NCI-H1694 (cell line): Measurements from ENCODE around the gene PGD.
"Not testable (repeated sequence)": the region's sequence is repeated elsewhere in the genome, so short reads cannot be mapped to it uniquely, and the experiment has no call there.

Source experiments
- DNase-seq: peaks from one replicate; lab custom pipeline; 2025; lab: John Stamatoyannopoulos, UW

Gene PGD

GRCh38 chr1:10399444-10399941 lies 629 bp downstream of the PGD start:
- DNase-seq, result no peak

DNA sequence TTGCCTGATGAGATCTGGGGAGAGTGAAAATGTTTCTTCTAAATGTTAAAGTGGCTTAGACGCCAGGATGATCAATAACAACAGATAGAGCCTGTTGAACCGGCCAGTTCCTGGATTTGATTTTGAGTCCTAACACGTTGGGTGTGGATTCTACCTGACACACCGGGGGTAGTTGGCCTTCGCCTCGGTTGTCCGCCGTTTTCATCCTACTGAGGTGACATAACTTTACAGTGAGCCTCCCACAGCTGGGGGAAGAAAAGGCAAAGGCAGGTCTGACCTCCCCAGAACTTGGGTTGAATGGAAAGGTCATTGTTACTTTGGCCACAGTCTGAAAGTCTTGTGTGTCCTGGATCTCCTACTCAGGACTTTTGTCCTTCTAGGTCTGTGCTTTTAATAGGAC lies 1.1 kb downstream of the PGD start:
- DNase-seq, result no peak

GRCh38 chr1:10401281-10401680 lies 2.4 kb downstream of the PGD start:
- no peak for DNase-seq

GRCh38 chr1:10402729-10403274 lies 3.9 kb downstream of the PGD start:
- DNase-seq, result no peak

DNA sequence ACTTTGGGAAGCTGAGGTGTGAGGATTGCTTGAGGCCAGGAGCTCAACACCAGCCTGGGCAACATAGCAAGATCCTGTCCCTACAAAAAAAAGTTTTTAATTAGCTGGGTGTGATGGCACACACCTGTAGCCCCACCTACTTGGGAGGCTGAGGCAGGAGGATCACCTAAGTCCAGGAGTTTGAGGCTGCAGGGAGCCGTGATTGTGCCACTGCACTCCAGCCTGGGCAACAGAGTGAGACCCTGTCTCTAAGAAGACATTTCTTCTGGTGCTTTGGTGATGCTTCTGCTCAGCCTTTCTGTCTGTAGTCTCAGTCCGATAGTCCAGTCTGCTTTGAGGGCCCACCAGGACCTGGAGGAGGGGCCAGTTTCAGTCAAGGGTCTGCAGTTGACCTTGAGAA lies 8.3 kb downstream of the PGD start:
- DNase-seq, result no peak

DNA sequence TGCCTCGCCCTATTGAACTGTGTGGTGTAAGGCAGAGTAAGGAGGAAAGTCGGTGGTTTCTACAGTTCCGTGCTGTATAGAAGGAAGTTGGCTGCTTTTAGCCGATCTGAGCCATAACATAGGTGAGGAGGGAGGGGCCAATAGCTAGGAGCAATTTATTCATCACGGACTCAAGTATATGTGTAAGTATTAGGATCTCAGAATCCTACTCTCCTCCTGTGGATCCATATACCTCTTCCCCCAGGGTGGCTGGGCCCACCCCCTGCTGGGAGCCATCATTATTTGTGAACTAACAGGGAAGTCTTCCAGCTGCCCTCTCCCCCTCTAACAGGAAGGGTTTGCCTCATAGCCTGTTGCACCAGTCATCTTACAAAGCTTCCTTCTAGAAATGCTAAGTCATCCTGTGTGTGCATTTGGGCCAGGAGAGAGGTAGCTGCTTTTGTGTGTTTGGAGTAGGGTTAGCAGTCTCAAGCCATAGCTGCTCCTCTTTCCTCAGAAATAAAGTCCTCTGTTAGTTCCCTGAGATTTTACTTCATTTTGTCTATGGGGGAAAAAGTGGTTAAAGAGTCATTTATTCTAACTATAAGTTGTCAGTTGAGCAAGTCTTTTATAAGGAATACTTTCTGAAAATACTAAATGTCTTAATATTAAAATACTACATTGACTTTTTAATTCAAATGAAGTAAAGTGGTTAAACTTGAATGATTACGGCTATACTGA lies 16.5 kb downstream of the PGD start:
- no peak for DNase-seq

DNA sequence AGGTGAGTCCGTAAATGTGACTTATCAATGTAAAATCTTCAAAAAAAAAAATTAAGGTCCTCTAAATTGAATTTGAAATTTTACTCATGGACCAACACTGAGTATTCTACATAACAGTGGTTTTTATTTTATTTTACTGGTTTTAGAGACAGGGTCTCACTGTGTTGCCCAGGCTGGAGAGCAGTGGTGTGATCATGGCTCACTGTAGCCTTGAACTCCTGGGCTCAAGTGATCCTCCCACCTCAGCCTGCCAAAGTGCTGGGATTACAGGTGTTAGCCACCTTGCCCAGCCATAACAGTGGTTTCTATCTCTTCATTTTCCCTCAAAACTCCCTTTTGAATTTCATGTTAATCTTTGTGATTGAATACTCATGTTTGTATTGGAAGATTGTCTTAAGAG lies 17.1 kb downstream of the PGD start:
- not testable (repeated sequence) for DNase-seq

- not testable (repeated sequence) for DNase-seq
Observed at GRCh38 chr1:10418741-10419140, 19.9 kb downstream of the PGD start.

- DNase-seq, result no peak
Observed at GRCh38 chr1:10419351-10419750, 20.5 kb downstream of the PGD start.

GRCh38 chr1:10421637-10422036 lies 22.8 kb downstream of the PGD start:
- no peak for DNase-seq

DNA sequence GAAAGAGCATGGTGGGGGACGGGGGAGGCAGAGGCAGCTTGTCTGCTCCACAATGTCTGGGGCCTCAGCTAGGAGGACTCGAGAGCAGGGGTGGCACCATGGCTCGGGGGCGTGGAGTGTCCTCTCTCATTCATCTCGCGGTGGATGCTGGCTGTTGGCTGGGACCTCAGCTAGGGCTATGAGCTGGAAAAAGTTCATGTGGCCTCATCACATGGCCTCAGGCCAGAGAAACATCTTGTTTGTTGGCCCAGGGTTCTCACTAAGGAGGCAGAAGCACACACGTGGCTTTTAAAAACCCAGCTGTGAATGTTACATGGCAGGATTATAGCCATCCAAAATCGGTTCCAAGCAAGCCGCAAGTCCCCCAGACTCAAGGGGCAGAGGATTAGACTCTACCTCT lies 25.2 kb downstream of the PGD start:
- no peak for DNase-seq

GRCh38 chr1:10424651-10425050 lies 25.8 kb downstream of the PGD start:
- no peak for DNase-seq

DNA sequence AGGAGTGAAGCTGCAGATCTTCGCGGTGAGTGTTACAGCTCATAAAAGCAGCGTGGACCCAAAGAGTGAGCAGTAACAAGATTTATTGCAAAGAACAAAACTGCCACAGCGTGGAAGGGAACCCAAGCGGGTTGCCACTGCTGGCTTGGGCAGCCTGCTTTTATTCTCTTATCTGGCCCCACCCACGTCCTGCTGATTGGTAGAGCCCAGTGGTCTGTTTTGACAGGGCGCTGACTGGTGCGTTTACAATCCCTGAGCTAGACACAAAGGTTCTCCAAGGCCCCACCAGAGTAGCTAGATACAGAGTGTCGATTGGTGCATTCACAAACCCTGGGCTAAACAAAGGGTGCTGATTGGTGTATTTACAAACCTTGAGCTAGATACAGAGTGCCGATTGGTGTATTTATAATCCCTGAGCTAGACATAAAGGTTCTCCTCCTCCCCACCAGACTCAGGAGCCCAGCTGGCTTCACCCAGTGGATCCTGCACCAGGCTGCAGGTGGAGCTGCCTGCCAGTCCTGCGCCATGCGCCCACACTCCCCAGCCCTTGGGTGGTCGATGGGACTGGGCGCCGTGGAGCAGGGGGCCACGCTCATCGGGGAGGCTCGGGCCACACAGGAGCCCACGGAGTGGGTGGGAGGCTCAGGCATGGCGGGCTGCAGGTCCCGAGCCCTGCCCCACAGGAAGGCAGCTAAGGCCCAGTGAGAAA lies 27.1 kb downstream of the PGD start:
- not testable (repeated sequence) for DNase-seq

- not testable (repeated sequence) for DNase-seq
Observed at GRCh38 chr1:10426535-10426848, 27.6 kb downstream of the PGD start.

- no peak for DNase-seq
Observed at GRCh38 chr1:10428984-10429383, 30.1 kb downstream of the PGD start.

DNA sequence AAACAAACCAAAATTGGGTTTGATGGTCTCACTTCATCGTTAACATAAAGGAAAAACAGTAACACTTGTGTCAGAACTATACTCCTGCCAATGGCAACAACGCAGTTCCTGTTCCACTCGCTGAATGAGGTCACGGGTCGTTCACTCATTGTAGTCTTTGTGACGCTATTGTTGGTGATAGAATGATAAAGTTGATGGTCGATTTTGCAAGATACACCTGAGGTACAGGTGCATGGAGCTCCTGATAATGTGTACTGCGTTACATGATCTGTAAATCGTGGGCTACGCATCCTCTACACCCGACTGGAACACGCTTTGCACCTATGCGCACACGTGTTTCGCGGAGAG lies 31.0 kb downstream of the PGD start:
- DNase-seq, result no peak

- DNase-seq, result peak; percentile 69
Observed at GRCh38 chr1:10430216-10431069, 31.6 kb downstream of the PGD start, which contains the start of gene CENPS. Gene CENPS, plus strand, starts transcription at chr1:10430433. Its CDS starts 85 bp downstream, at chr1:10430518.

GRCh38 chr1:10431070-10431730 lies 32.3 kb downstream of the PGD start:
- no peak for DNase-seq

DNA sequence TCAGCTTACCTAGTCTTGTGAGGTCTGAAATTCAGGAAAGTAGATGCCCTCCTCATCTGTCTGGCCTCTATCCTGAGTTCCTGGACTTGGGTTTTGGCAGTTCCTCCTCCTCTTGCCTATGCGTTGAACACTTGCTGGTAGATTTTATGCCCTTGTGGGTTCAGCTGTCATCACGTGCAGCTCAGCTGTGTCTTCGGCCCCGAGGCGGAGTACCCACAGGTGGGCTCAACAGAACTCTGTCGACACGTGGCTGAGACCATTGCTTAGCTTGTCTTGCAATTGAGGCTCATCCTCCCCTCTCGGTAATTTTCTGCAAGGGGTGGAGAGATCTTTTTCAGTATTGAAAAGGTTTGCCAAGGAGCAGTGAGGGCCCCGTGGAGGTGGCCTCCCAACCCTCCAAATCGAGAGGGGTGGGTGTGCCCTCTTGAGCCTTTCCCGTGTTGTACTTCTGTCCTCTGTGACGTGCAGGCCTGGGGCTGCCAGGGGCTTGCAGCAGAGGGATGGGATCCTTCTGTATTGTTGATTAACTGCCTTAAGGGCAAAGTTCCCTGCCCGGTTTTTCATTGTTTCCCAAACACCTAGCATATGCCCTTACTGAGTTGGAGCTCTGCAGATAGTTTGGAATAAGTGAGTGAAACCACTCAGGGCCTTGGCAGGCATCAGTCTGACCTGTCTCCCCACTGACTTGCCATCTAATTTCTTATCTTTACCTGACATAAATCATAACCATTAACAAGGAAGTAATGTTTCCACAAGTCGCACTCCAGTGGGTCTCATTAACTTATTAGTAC lies 34.2 kb downstream of the PGD start:
- DNase-seq, result no peak

DNA sequence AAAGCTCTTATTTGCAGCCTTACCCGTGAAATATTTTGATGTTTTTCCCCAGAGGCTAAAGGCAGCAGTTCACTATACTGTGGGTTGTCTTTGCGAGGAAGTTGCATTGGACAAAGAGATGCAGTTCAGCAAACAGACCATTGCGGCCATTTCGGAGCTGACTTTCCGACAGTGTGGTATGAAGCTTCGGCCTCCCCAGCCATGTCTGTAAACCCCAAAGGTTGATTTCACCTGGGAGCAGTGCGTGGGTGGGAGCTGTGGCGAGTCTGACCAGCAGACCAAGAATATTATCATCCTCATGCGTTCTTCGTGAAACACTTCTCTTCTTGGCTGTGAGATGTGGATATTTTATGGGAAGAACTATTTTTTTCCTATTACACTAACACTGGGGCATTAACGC lies 34.9 kb downstream of the PGD start:
- no peak for DNase-seq

GRCh38 chr1:10434590-10434989 lies 35.7 kb downstream of the PGD start:
- DNase-seq, result no peak
